Kidney (tissue), 14 donors: ENCODE results near the gene PLGRKT. TPM values are rescaled to one million over a fixed set of nuclear protein-coding genes. Genes with fewer than 3 reads are reported as not detected.

Experiments used
- DNase-seq, 5 donors: peaks; one replicate each; pipeline ENCODE4 v3.0.0-alpha.2; 2013 to 2020
- FAIRE-seq: peaks from 2 replicates; lab custom pipeline; 2012; peaks lifted over from hg19 to GRCh38; lab: Jason Lieb, UNC
- H3K27ac ChIP-seq, 2 donors: one replicate each; pipeline ENCODE4 v1.7.0; 2013; ENCODE audit warnings: low read depth in 2 of 2, low read length in 2 of 2, inconsistent platforms in 1 of 2
- H3K27me3 ChIP-seq: one replicate; pipeline ENCODE4 v1.7.1; 2013; ENCODE audit warnings: low read length, inconsistent platforms; ENCODE audit not compliant: control insufficient read depth, insufficient read depth
- H3K36me3 ChIP-seq, 3 donors: one replicate each; pipeline versions ENCODE4 v1.7.0 to v1.7.1; 2013; ENCODE audit warnings: low read length in 3 of 3, control low read depth in 1 of 3, inconsistent platforms in 1 of 3; ENCODE audit not compliant: insufficient read depth in 3 of 3, control insufficient read depth in 2 of 3
- H3K4me1 ChIP-seq, 3 donors: one replicate each; pipeline versions ENCODE4 v1.7.0 to v1.7.1; 2013; ENCODE audit warnings: low read length in 3 of 3, inconsistent platforms in 1 of 3, low read depth in 1 of 3; ENCODE audit not compliant: control insufficient read depth in 2 of 3, insufficient read depth in 2 of 3
- H3K4me3 ChIP-seq, 3 donors: one replicate each; pipeline versions ENCODE4 v1.7.0 to v1.8.1; 2013; ENCODE audit warnings: low read length in 3 of 3, control low read depth in 1 of 3, inconsistent platforms in 1 of 3
- H3K9ac ChIP-seq, 3 donors: one replicate each; pipeline versions ENCODE4 v1.7.0 to v1.7.1; 2013; ENCODE audit warnings: low read length in 3 of 3, control low read depth in 1 of 3, inconsistent platforms in 1 of 3
- H3K9me3 ChIP-seq, 3 donors: one replicate each; pipeline versions ENCODE4 v1.7.0 to v1.7.1; 2013; ENCODE audit warnings: low read length in 3 of 3, control low read depth in 1 of 3, inconsistent platforms in 1 of 3; ENCODE audit not compliant: control insufficient read depth in 2 of 3, insufficient read depth in 1 of 3
- CTCF ChIP-seq: IDR thresholded peaks from 3 replicates; pipeline ENCODE4 v1.5.1; 2012; ENCODE audit warnings: mild to moderate bottlenecking, moderate library complexity, borderline replicate concordance; ENCODE audit not compliant: insufficient read depth; ENCODE audit errors: extremely low read depth
- intact Hi-C: fragments of 100-400 bp; cut with DNase I; formaldehyde crosslinking; loops from one replicate; pipeline ENCODE4 v1.11.1; 2022
- polyA plus RNA-seq: library from polyadenylated mRNA; stranded (reverse); fragments of 350-450 nt; fragmentation: Illumina TruSeq; extraction: RNeasy Lipid Tissue Mini Kit (QIAGEN cat#74804); gene quantifications from one replicate; pipeline ENCODE4 v1.2.3, GENCODE V29; 2014; ENCODE audit warnings: low read depth, low replicate concordance; ENCODE audit not compliant: insufficient read depth
- total RNA-seq: library from RNA; stranded (reverse); fragmentation: NEBNext Ultra II Directional; extraction: Animal tissue kit (Norgen Biotek cat#: 25700); gene quantifications from one replicate; pipeline ENCODE4 v1.2.1, GENCODE V29; 2021
- donor health status: control.
- donor health status: control.
- donor health status: control.
- donor health status: control.
- donor health status: control.
- donor health status: DM: yes; HTN: yes; CAD: no.
- donor health status: Normal renal cell carcinoma (clear cell type).

The PLGRKT gene
- total and polyA plus RNA-seq, 2 donors from 2014 or later = 35.2 to 50.9 TPM

GRCh38 chr9:5429873-5430564, 7.7 kb downstream of the PLGRKT start:
- FAIRE-seq (no peak), DNase-seq (no peak)
- no peak overlapping the region for H3K9ac ChIP-seq
- no peak overlapping the region for H3K27ac ChIP-seq
- H3K9me3 ChIP-seq = no peaks in the 10 kb centered on the region
- intact Hi-C loops = no loop called here
- no peaks in the 10 kb centered on the region for H3K36me3 ChIP-seq
- H3K4me1 ChIP-seq = no peaks in the 10 kb centered on the region
- no peak overlapping the region for H3K4me3 ChIP-seq
- TF ChIP-seq CTCF = no peak
- H3K27me3 ChIP-seq = no peaks in the 10 kb centered on the region

GRCh38 chr9:5428794-5429528, 8.8 kb downstream of the PLGRKT start:
- H3K4me1 ChIP-seq = no peaks in the 10 kb centered on the region
- DNase-seq (no peak), FAIRE-seq (no peak)
- TF ChIP-seq CTCF = no peak
- intact Hi-C loops = no loop called here
- H3K9ac ChIP-seq = no peak overlapping the region
- H3K36me3 ChIP-seq = no peaks in the 10 kb centered on the region
- no peaks in the 10 kb centered on the region for H3K9me3 ChIP-seq
- H3K27ac ChIP-seq = no peak overlapping the region
- no peak overlapping the region for H3K4me3 ChIP-seq
- no peaks in the 10 kb centered on the region for H3K27me3 ChIP-seq

GRCh38 chr9:5428172-5428571, 9.6 kb downstream of the PLGRKT start:
- intact Hi-C loops = no loop called here
- Histone ChIP-seq H3K27ac (no peak overlapping the region), H3K9ac (no peak overlapping the region), H3K4me3 (no peak overlapping the region), H3K4me1 (no peaks in the 10 kb centered on the region), H3K27me3 (no peaks in the 10 kb centered on the region), H3K36me3 (no peaks in the 10 kb centered on the region), H3K9me3 (no peaks in the 10 kb centered on the region)
- no peak for TF ChIP-seq CTCF
- no peak for FAIRE-seq
- DNase-seq = no peak
